Measurements from ENCODE around the gene PRKCH.

Gene PRKCH

DNA sequence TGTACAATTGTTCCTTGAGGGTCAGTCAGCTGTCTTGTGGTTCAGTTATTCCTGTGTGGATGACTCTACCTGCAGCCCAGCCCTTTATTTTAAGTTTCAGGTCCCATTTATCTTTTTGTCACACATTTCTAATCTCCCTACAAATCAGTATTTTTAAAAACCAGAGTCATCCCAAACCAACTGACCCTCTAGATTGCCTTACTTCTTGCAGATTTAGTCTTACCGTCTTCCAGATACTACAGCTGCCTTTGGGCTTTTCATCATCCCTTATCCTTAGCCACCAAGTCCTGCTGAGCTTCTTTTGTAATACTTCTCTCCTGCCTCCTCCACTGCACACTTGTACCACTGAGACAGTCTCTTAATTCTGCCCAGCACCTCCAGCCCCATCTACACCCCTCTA lies 54.9 kb downstream of the PRKCH start:
- H4K91ac ChIP-seq (ENCODE audit: low read length): no peak overlapping the region
- no peak for DNase-seq
- H3K9me3 ChIP-seq (ENCODE audit: control insufficient read depth, low read length): peaks cover 30% of the 10 kb centered on the region
- no peak overlapping the region for H2BK12ac ChIP-seq (ENCODE audit: low read length in 2 of 2)
- no peak overlapping the region for H2BK15ac ChIP-seq (ENCODE audit: low read depth, poor library complexity, severe bottlenecking)
- no peak overlapping the region for H3K9ac ChIP-seq (ENCODE audit: low read length)
- no peak overlapping the region for H3K18ac ChIP-seq (ENCODE audit: low read depth in 1 of 2, low read length in 2 of 2)
- no peak overlapping the region for H3K27ac ChIP-seq (ENCODE audit: low read length, poor library complexity, severe bottlenecking)
- H3K4ac ChIP-seq (ENCODE audit: low read depth in 1 of 2, low read length in 2 of 2): no peak overlapping the region
- H3K14ac ChIP-seq (ENCODE audit: low read length in 2 of 2): no peak overlapping the region
- H3K4me1 ChIP-seq (ENCODE audit: control insufficient read depth, insufficient read depth, low read depth, low read length): no peaks in the 10 kb centered on the region
- no peak overlapping the region for H2AFZ ChIP-seq (ENCODE audit: low read depth, low read length)
- no peak overlapping the region for H3K23ac ChIP-seq (ENCODE audit: low read length in 2 of 2)
- 86% methylated on average over 1 of the region's 1 CpG for WGBS
- no peak overlapping the region for H3K4me3 ChIP-seq (ENCODE audit: insufficient read depth in 1 of 2, low read depth in 1 of 2, low read length in 2 of 2)
- H2BK5ac ChIP-seq (ENCODE audit: low read depth, low read length, poor library complexity, severe bottlenecking): no peak overlapping the region
- no peak overlapping the region for H2AK5ac ChIP-seq (ENCODE audit: low read length, severe bottlenecking)
- H3K4me2 ChIP-seq (ENCODE audit: low read length, poor library complexity, severe bottlenecking): no peak overlapping the region
- no peak overlapping the region for H2BK120ac ChIP-seq (ENCODE audit: low read depth, low read length)
- no peaks in the 10 kb centered on the region for H3K79me1 ChIP-seq (replicated peaks; ENCODE audit: low read length, poor library complexity, severe bottlenecking)
- H4K8ac ChIP-seq (ENCODE audit: low read length): no peak overlapping the region
- H3K36me3 ChIP-seq (ENCODE audit: control insufficient read depth in 1 of 2, insufficient read depth in 2 of 2, low read depth in 1 of 2, low read length in 2 of 2): no peaks in the 10 kb centered on the region
- H3K27me3 ChIP-seq (ENCODE audit: control insufficient read depth in 1 of 2, insufficient read depth in 1 of 2, low read length in 2 of 2): peaks cover 0 to 35% of the 10 kb centered on the region in 2 experiments

DNA sequence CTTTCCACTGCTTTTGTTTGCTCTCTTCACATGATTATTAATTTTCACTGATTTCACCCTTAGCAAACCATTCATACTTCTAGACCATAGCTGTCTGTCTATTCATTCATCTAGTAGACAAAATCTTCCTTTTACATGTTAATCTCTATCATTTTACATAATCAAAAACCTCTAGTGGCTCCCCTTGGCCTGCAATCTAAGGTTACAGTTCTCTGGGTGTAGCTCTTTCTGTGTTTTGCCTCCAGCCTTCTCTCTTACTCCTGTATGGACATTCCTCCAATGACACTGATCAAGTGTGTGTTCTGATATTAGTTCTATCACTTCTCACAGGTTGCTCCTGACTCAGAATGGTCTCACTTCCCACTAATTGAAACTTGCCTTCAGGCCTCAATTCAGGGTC lies 56.4 kb downstream of the PRKCH start:
- H2AK5ac ChIP-seq (ENCODE audit: low read length, severe bottlenecking): no peak overlapping the region
- no peak overlapping the region for H3K9ac ChIP-seq (ENCODE audit: low read length)
- H2BK12ac ChIP-seq (ENCODE audit: low read length in 2 of 2): no peak overlapping the region
- no peak overlapping the region for H2BK5ac ChIP-seq (ENCODE audit: low read depth, low read length, poor library complexity, severe bottlenecking)
- no peak for DNase-seq
- H4K91ac ChIP-seq (ENCODE audit: low read length): no peak overlapping the region
- peaks cover 0 to 49% of the 10 kb centered on the region in 2 experiments for H3K27me3 ChIP-seq (ENCODE audit: control insufficient read depth in 1 of 2, insufficient read depth in 1 of 2, low read length in 2 of 2)
- H3K9me3 ChIP-seq (ENCODE audit: control insufficient read depth, low read length): peaks cover 30% of the 10 kb centered on the region
- no peak overlapping the region for H3K4me3 ChIP-seq (ENCODE audit: insufficient read depth in 1 of 2, low read depth in 1 of 2, low read length in 2 of 2)
- no peak overlapping the region for H2BK120ac ChIP-seq (ENCODE audit: low read depth, low read length)
- no peaks in the 10 kb centered on the region for H3K36me3 ChIP-seq (ENCODE audit: control insufficient read depth in 1 of 2, insufficient read depth in 2 of 2, low read depth in 1 of 2, low read length in 2 of 2)
- no peak overlapping the region for H4K8ac ChIP-seq (ENCODE audit: low read length)
- no peak overlapping the region for H3K23ac ChIP-seq (ENCODE audit: low read length in 2 of 2)
- no peak overlapping the region for H2AFZ ChIP-seq (ENCODE audit: low read depth, low read length)
- H3K79me1 ChIP-seq (replicated peaks; ENCODE audit: low read length, poor library complexity, severe bottlenecking): no peaks in the 10 kb centered on the region
- no peak overlapping the region for H3K27ac ChIP-seq (ENCODE audit: low read length, poor library complexity, severe bottlenecking)
- no peak overlapping the region for H3K4me2 ChIP-seq (ENCODE audit: low read length, poor library complexity, severe bottlenecking)
- H3K4ac ChIP-seq (ENCODE audit: low read depth in 1 of 2, low read length in 2 of 2): no peak overlapping the region
- H3K18ac ChIP-seq (ENCODE audit: low read depth in 1 of 2, low read length in 2 of 2): no peak overlapping the region
- peaks cover 2% of the 10 kb centered on the region for H3K4me1 ChIP-seq (ENCODE audit: control insufficient read depth, insufficient read depth, low read depth, low read length)
- H2BK15ac ChIP-seq (ENCODE audit: low read depth, poor library complexity, severe bottlenecking): no peak overlapping the region
- H3K14ac ChIP-seq (ENCODE audit: low read length in 2 of 2): no peak overlapping the region

DNA sequence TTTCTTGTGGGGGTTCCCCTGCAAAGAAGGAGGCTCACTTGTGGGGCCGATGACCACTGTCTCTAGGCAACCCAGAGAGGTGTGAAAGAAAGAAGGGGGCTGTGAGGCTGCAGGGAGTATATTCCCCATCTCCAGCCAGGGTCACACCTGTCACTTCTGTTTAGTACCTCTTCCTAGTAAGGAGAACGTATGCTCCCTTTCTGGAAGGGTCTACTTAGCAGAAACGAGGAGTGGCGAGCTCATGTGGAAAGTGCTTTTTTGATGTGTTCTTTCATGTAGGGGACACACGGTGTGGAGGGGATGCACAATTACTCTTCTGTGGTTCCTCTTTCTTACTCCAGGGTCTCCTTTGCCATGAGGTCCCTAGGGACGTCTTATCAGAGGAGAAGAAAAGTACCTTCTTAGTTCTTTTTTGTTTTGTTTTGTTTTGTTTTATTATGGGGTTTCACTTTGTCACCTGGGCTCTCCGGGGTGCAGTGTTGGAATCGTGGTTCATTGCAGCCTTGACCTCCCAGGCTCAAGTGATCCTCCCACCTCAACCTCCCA lies 58.3 kb downstream of the PRKCH start:
- Histone ChIP-seq H2BK120ac (ENCODE audit: low read depth, low read length) (no peak overlapping the region), H3K4me1 (ENCODE audit: control insufficient read depth, insufficient read depth, low read depth, low read length) (peaks cover 2% of the 10 kb centered on the region), H3K4me2 (ENCODE audit: low read length, poor library complexity, severe bottlenecking) (no peak overlapping the region), H3K18ac (ENCODE audit: low read depth in 1 of 2, low read length in 2 of 2) (no peak overlapping the region), H4K8ac (ENCODE audit: low read length) (no peak overlapping the region), H3K79me1 (replicated peaks; ENCODE audit: low read length, poor library complexity, severe bottlenecking) (no peaks in the 10 kb centered on the region), H2AFZ (ENCODE audit: low read depth, low read length) (no peak overlapping the region), H3K14ac (ENCODE audit: low read length in 2 of 2) (no peak overlapping the region), H3K9ac (ENCODE audit: low read length) (no peak overlapping the region), H2AK5ac (ENCODE audit: low read length, severe bottlenecking) (no peak overlapping the region), H3K36me3 (ENCODE audit: control insufficient read depth in 1 of 2, insufficient read depth in 2 of 2, low read depth in 1 of 2, low read length in 2 of 2) (no peaks in the 10 kb centered on the region), H3K4ac (ENCODE audit: low read depth in 1 of 2, low read length in 2 of 2) (no peak overlapping the region), H2BK12ac (ENCODE audit: low read length in 2 of 2) (no peak overlapping the region), H4K91ac (ENCODE audit: low read length) (no peak overlapping the region), H3K4me3 (ENCODE audit: insufficient read depth in 1 of 2, low read depth in 1 of 2, low read length in 2 of 2) (no peak overlapping the region), H3K23ac (ENCODE audit: low read length in 2 of 2) (no peak overlapping the region), H2BK5ac (ENCODE audit: low read depth, low read length, poor library complexity, severe bottlenecking) (no peak overlapping the region), H2BK15ac (ENCODE audit: low read depth, poor library complexity, severe bottlenecking) (no peak overlapping the region), H3K9me3 (ENCODE audit: control insufficient read depth, low read length) (peaks cover 23% of the 10 kb centered on the region), H3K27me3 (ENCODE audit: control insufficient read depth in 1 of 2, insufficient read depth in 1 of 2, low read length in 2 of 2) (peaks cover 7 to 65% of the 10 kb centered on the region in 2 experiments), H3K27ac (ENCODE audit: low read length, poor library complexity, severe bottlenecking) (no peak overlapping the region)
- WGBS: 85% methylated on average over 7 of the region's 8 CpGs
- no peak for DNase-seq

DNA sequence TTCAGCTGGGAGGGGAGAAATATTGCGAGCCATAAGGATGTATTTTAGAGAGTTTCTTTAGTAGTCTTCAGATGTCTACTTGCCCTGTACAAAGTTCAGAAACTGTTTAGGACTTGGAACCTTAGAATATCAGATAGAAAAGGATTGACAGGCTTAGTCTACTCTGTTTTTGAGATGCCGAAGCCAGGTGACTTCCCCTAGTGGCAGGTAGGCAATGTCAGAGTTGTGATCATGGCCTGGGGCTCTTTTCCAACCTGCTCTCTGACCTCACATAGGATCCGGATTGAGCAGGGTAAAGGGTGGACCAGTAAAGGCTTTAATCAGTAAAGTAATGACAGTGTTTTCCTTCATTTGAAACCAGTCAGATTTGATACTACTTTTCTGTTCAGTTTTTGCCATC lies 59.6 kb downstream of the PRKCH start:
- Histone ChIP-seq H3K9me3 (ENCODE audit: control insufficient read depth, low read length) (peaks cover 12% of the 10 kb centered on the region), H2BK15ac (ENCODE audit: low read depth, poor library complexity, severe bottlenecking) (no peak overlapping the region), H3K23ac (ENCODE audit: low read length in 2 of 2) (no peak overlapping the region), H3K4me3 (ENCODE audit: insufficient read depth in 1 of 2, low read depth in 1 of 2, low read length in 2 of 2) (no peak overlapping the region), H3K36me3 (ENCODE audit: control insufficient read depth in 1 of 2, insufficient read depth in 2 of 2, low read depth in 1 of 2, low read length in 2 of 2) (no peaks in the 10 kb centered on the region), H3K79me1 (replicated peaks; ENCODE audit: low read length, poor library complexity, severe bottlenecking) (no peaks in the 10 kb centered on the region), H2BK12ac (ENCODE audit: low read length in 2 of 2) (no peak overlapping the region), H3K14ac (ENCODE audit: low read length in 2 of 2) (no peak overlapping the region), H3K27ac (ENCODE audit: low read length, poor library complexity, severe bottlenecking) (no peak overlapping the region), H2AFZ (ENCODE audit: low read depth, low read length) (no peak overlapping the region), H3K4ac (ENCODE audit: low read depth in 1 of 2, low read length in 2 of 2) (no peak overlapping the region), H4K91ac (ENCODE audit: low read length) (no peak overlapping the region), H2AK5ac (ENCODE audit: low read length, severe bottlenecking) (no peak overlapping the region), H3K9ac (ENCODE audit: low read length) (no peak overlapping the region), H3K4me2 (ENCODE audit: low read length, poor library complexity, severe bottlenecking) (no peak overlapping the region), H3K18ac (ENCODE audit: low read depth in 1 of 2, low read length in 2 of 2) (no peak overlapping the region), H3K27me3 (ENCODE audit: control insufficient read depth in 1 of 2, insufficient read depth in 1 of 2, low read length in 2 of 2) (peaks cover 7 to 77% of the 10 kb centered on the region in 2 experiments), H4K8ac (ENCODE audit: low read length) (no peak overlapping the region), H2BK5ac (ENCODE audit: low read depth, low read length, poor library complexity, severe bottlenecking) (no peak overlapping the region), H2BK120ac (ENCODE audit: low read depth, low read length) (no peak overlapping the region), H3K4me1 (ENCODE audit: control insufficient read depth, insufficient read depth, low read depth, low read length) (peaks cover 2% of the 10 kb centered on the region)
- DNase-seq: no peak
- 93% methylated on average over 3 of the region's 3 CpGs for WGBS

Data from mesenchymal stem cell (in vitro differentiated cells and primary cell).